HFF-Myc (cell line): ENCODE measurements around the gene PHRF1.

Experiments used
- DNase-seq: peaks from one replicate; pipeline ENCODE4 v3.0.0-alpha.2; 2011; ENCODE audit warnings: low read depth; ENCODE audit errors: extremely low read depth
- H3K4me3 ChIP-seq: replicated peaks from 2 replicates; pipeline ENCODE4 v1.5.1; 2011; ENCODE audit warnings: low read depth, mild to moderate bottlenecking, control low read depth, low read length
- CTCF ChIP-seq: IDR thresholded peaks from 2 replicates; pipeline ENCODE4 v1.5.1; 2012; ENCODE audit warnings: mild to moderate bottlenecking, low read depth, low read length, control low read depth; ENCODE audit errors: missing control alignments

Gene PHRF1

GRCh38 chr11:612961-613300 is 36.7 kb downstream of the PHRF1 start:
- no peak for DNase-seq
- no peak overlapping the region for H3K4me3 ChIP-seq
- no peak for TF ChIP-seq CTCF

- no peak overlapping the region for H3K4me3 ChIP-seq
- no peak for TF ChIP-seq CTCF
- no peak for DNase-seq
Measured at GRCh38 chr11:613369-613968, 37.2 kb downstream of the PHRF1 start.

- H3K4me3 ChIP-seq, result no peak overlapping the region
- TF ChIP-seq CTCF, result no peak
- DNase-seq, result no peak
Measured at GRCh38 chr11:614021-614622, 37.9 kb downstream of the PHRF1 start.

GRCh38 chr11:614623-615503 is 38.6 kb downstream of the PHRF1 start:
- no peak for TF ChIP-seq CTCF
- DNase-seq, result no peak
- H3K4me3 ChIP-seq, result peak overlapping the region; percentile 53

- DNase-seq, result peak; percentile 43
- peak within 1 kb of the TSS; percentile 53 for H3K4me3 ChIP-seq
- no peak for TF ChIP-seq CTCF
Measured at GRCh38 chr11:615504-616319, 39.4 kb downstream of the PHRF1 start, which contains the start of gene IRF7. Gene IRF7 (minus strand): TSS chr11:615950. CDS start chr11:615364, 586 bp downstream.

- no peak for DNase-seq
- no peak for TF ChIP-seq CTCF
- no peak overlapping the region for H3K4me3 ChIP-seq
Measured at GRCh38 chr11:616320-617198, 40.3 kb downstream of the PHRF1 start.
